ENCODE results near the gene AMMECR1. TPM values are rescaled to one million over a fixed set of nuclear protein-coding genes. Genes with fewer than 3 reads are reported as not detected.
"Not testable (repeated sequence)": the region's sequence is repeated elsewhere in the genome, so short reads cannot be mapped to it uniquely, and the experiment has no call there.

AMMECR1 gene
- polyA plus RNA-seq (ENCODE audit: insufficient read length in 12 of 12): 10 to 100 TPM in 4 of 12 donors, 1 to 10 TPM in 7, not detected in 1; 7.4 to 12.4 (median 9.3) TPM
- long read RNA-seq, donor 1, full-length matches to known transcripts: 5 of 5 reads
- long read RNA-seq, donor 1, partial matches to known transcripts: 0 of 5 reads
- long read RNA-seq, donor 1, other reads (novel, unspliced or antisense): 0 of 5 reads
- long read RNA-seq, donor 2, full-length matches to known transcripts: 2 of 2 reads
- long read RNA-seq, donor 2, partial matches to known transcripts: 0 of 2 reads
- long read RNA-seq, donor 2, other reads (novel, unspliced or antisense): 0 of 2 reads
- long read RNA-seq, donor 3, full-length matches to known transcripts: 1 of 1 reads
- long read RNA-seq, donor 3, partial matches to known transcripts: 0 of 1 reads
- long read RNA-seq, donor 3, other reads (novel, unspliced or antisense): 0 of 1 reads
- long read RNA-seq, donor 4, full-length matches to known transcripts: 2 of 2 reads
- long read RNA-seq, donor 4, partial matches to known transcripts: 0 of 2 reads
- long read RNA-seq, donor 4, other reads (novel, unspliced or antisense): 0 of 2 reads
- long read RNA-seq, donor 5, full-length matches to known transcripts: 8 of 8 reads
- long read RNA-seq, donor 5, partial matches to known transcripts: 0 of 8 reads
- long read RNA-seq, donor 5, other reads (novel, unspliced or antisense): 0 of 8 reads
- long read RNA-seq, donor 6, full-length matches to known transcripts: 1 of 1 reads
- long read RNA-seq, donor 6, partial matches to known transcripts: 0 of 1 reads
- long read RNA-seq, donor 6, other reads (novel, unspliced or antisense): 0 of 1 reads
- long read RNA-seq, donor 7, full-length matches to known transcripts: 3 of 3 reads
- long read RNA-seq, donor 7, partial matches to known transcripts: 0 of 3 reads
- long read RNA-seq, donor 7, other reads (novel, unspliced or antisense): 0 of 3 reads
- long read RNA-seq, donor 8, full-length matches to known transcripts: 1 of 1 reads
- long read RNA-seq, donor 8, partial matches to known transcripts: 0 of 1 reads
- long read RNA-seq, donor 8, other reads (novel, unspliced or antisense): 0 of 1 reads
- long read RNA-seq, donor 9: 0 reads
- long read RNA-seq, donor 10, full-length matches to known transcripts: 3 of 3 reads
- long read RNA-seq, donor 10, partial matches to known transcripts: 0 of 3 reads
- long read RNA-seq, donor 10, other reads (novel, unspliced or antisense): 0 of 3 reads
- long read RNA-seq, donor 11, full-length matches to known transcripts: 2 of 2 reads
- long read RNA-seq, donor 11, partial matches to known transcripts: 0 of 2 reads
- long read RNA-seq, donor 11, other reads (novel, unspliced or antisense): 0 of 2 reads

DNA sequence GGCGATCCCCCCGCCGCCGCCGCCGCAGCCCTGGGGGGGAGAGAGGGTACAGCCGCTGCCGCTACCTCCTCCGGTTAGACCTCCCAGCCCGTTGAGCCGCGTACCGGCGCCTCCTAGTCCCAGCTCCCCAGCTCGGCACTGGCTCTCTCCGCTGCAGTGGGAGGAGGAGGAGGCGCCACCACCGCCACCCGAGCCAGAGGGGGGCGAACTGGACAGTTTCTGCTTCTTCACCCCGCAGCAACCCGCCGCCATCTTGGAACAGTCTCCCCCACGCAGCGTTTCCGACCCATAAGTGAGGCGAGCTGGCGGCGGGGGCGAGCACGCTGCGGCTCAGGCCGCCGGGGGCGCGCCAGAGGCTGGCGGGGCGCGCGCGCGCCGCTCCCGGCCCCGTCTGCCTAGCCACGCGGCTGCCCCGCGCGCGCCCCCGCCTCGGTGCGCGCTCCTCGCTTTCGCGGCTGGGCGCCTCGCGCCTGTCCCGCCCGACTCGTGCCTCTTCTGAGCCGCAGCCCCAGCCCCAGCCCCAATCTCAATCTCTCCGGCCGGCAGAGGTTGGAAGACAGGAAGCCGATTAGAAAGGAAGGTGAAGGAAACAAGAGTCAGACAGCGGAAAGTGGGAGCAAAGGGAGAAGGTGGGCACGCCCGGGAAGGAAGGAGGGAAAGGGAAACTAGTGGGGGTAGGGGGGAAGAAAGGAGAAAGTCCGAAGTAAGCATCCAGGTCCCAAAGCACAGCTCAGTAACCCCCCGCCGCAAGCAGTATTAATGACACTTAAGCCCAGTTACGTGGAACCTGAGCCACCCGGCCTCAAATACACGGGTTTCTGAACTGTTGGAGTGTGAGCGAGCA lies at the start of gene AMMECR1:
AMMECR1 (minus strand) TSS at position 266 of the 844 bp plus-strand sequence; CDS start at position 252, 14 bp downstream.
- peak; percentile 77 for DNase-seq

- DNase-seq: no peak
Observed at GRCh38 chrX:110363244-110363643, 45.4 kb upstream of the AMMECR1 start.

- DNase-seq: no peak
Observed at GRCh38 chrX:110359273-110359672, 41.4 kb upstream of the AMMECR1 start.

DNA sequence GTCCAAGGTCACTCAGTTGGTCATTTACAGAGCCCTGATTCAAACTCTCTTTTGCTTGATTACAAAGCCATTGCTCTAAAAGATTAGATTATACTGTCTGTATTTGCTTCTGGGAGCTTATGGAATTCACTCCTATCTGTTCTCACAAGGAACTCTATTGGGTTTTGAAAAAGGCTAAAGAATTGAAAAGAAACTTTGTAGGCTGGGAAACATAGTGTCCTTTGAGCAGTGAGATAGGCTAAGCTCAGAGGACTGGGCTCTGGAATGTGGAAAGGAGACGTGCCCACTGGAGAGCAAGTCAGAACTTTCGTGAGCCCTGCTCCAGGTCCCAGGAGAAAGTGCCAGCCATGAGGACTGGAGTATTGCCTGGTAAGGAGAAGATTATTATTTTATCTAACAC lies 40.7 kb upstream of the AMMECR1 start, which contains the start of gene RTL9:
RTL9 (plus strand) TSS at position 301 of the 400 bp plus-strand sequence. CDS start 91,770 bp downstream, outside the sequence.
- no peak for DNase-seq

GRCh38 chrX:110346681-110347080 lies 28.8 kb upstream of the AMMECR1 start:
- no peak for DNase-seq

- DNase-seq: no peak
Observed at GRCh38 chrX:110341189-110342035, 23.5 kb upstream of the AMMECR1 start.

GRCh38 chrX:110338935-110339334 lies 21.1 kb upstream of the AMMECR1 start:
- no peak for DNase-seq

DNA sequence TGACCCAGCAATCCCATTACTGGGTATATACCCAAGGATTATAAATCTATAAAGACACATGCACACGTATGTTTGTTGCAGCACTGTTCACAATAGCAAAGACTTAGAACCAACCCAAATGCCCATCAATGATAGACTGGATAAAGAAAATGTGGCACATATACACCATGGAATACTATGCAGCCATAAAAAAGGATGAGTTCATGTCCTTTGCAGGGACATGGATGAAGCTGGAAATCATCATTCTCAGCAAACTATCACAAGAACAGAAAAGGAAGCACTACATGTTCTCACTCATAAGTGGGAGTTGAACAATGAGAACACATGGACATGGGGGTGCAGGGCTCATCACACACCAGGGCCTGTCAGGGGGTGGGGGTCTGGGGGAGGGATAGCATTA lies 15.6 kb upstream of the AMMECR1 start:
- DNase-seq: not testable (repeated sequence)

DNA sequence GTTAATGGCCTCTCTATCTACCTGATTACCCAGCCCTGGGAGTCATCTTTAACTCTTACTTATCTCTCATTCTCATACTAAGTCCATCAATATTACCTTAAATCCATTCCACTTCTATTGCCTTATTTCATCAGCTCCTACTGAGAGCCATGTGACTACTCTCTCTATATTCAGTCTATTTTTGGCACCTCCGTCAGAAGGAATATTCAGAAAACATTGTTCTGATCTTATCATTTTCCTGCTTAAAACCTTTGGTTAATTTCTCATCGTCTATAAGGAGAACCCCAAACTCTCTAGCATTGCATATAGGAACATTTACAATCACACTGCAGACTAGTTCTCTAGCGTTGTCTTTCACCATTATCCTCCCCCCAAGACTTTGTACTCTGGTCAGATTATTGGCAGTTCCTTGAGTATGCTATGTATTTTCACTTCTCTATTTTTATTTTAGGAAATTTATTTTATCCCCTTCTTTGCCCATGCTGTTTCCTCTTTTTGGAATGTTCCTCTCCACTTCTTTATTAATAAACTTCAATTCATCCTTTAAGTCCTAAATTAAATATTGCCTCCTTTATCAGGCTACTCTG lies 13.7 kb upstream of the AMMECR1 start:
- DNase-seq: no peak

DNA sequence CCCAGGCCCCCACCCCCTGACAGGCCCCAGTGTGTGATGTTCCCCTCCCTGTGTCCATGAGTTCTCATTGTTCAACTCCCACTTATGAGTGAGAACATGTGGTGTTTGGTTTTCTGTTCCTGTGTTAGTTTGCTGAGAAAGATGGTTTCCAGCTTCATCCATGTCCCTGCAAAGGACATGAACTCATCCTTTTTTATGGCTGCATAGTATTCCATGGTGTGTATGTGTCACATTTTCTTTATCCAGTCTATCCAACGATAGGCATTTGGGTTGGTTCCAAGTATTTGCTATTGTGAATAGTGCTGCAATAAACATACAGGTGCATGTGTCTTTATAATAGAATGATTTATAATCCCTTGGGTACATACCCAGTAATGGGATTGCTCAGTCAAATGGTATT lies 10.7 kb upstream of the AMMECR1 start:
- DNase-seq: not testable (repeated sequence)

GRCh38 chrX:110327336-110327735 lies 9.5 kb upstream of the AMMECR1 start:
- no peak for DNase-seq

DNA sequence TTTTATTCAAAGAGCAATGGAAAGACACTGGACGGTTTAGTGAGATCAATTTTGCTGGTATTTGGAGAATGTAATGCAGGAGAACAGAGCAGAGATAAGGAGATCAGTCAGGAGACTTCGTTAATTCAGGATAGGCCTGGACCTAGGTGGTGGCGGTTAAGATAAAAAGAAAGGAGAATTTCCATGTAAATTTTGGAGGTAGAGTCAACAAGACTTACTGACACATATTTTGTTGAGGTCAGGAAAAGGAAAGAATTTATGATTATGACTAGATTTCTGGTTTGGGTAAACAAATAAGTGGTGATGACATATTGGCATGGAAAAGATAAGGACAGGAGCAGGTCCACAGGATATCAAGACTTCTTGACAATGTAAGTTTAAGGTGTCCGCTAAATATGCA lies 8.8 kb upstream of the AMMECR1 start:
- DNase-seq: no peak

- no peak for DNase-seq
Observed at GRCh38 chrX:110322603-110323002, 4.7 kb upstream of the AMMECR1 start.

DNA sequence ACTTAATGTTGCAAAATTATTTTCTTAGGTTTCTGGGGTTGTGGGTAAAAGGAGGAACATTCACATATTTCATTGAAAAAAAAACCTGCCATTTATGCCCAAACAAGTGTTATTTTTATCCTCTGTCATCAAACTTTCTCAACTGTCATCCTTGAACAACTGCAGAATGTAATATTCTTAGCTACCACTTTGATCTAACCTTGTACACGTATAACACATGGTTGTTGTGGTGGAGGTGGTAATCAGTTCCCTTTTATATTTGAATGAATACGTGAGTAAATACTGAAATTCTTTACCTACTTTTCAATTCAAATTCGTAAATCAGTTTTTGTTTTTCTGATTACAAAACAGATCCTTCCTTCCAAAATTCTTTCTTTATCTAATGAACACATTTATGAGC lies 3.8 kb upstream of the AMMECR1 start:
- DNase-seq: no peak

- no peak for DNase-seq
Observed at GRCh38 chrX:110321081-110321480, 3.2 kb upstream of the AMMECR1 start.

- DNase-seq: no peak
Observed at GRCh38 chrX:110320381-110320987, 2.6 kb upstream of the AMMECR1 start.

GRCh38 chrX:110318664-110318968 lies 731 bp upstream of the AMMECR1 start:
- no peak for DNase-seq

- DNase-seq: peak; percentile 11
Observed at GRCh38 chrX:110317061-110317819, 645 bp downstream of the AMMECR1 start.

Measured in muscle of arm (tissue), 14 donors.